Fibroblast of skin of left quadriceps (primary cell): Measurements from ENCODE around the gene MYO18B.

ENCODE experiments used
- DNase-seq, 2 experiments: peaks; one replicate each; pipeline ENCODE4 v3.0.0-alpha.2; 2013; ENCODE audit warnings: low read depth in 2 of 2

The MYO18B gene

DNA sequence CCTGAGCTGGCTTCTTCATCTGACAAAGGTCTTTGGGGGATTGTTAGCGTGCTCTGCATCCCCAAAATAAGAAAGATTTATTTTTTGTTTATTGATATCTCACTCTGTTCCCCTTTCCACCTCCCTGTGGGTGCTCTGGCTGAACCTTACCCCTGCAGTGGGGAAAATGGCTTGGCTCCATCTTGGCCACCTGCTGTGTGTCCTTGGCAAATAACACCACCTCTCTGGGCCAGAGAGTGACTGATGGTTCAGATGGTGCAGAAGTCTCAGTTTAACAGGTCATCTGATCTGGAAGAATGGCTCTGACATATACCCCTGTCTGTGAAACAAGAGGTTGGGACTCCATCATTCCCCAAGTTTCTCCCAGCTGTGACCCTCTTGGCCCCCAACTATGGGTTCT, 157.6 kb downstream of the MYO18B start:
- no peak for DNase-seq

- no peak for DNase-seq
These were observed 158.4 kb downstream of the MYO18B start for GRCh38 chr22:25900390-25900789.

GRCh38 chr22:25900880-25901279, 158.9 kb downstream of the MYO18B start:
- no peak for DNase-seq

DNA sequence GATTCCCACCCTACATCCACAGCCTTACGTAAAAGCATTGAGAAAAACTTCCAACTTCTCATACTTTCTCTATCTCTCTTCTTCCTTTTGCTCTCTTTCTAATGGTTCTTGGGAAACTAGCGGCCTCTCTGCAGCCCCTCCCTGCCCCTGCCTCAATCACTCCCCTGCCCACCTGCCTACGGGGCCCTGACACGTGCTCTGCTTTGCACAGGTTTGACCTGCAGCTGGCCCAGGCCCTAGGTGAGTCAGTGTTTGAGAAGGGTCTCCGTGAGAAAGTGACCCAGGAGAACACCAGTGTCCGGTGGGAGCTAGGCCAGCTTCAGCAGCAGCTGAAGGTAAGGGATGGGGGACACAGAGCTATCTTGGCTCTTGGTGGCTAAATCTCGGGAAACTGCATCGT, 160.4 kb downstream of the MYO18B start:
- DNase-seq = no peak

DNA sequence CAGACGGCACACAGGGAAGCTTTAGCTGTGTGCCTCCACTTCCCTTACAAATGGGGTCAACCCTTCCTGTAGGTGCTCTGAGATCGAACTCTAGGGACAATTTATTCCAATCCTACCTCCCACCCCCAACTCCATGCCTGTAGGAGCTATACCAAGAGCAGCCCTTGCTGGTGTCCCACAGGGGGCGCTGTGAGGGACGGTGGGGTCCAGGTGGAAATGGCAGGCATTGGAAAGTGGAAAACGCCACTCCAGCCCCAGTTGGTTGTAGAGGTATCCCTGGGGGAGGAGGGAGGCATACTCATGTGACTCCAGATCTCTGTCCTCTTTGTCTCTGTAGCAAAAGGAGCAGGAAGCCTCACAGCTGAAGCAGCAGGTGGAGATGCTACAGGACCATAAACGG, 161.3 kb downstream of the MYO18B start:
- DNase-seq = no peak

DNA sequence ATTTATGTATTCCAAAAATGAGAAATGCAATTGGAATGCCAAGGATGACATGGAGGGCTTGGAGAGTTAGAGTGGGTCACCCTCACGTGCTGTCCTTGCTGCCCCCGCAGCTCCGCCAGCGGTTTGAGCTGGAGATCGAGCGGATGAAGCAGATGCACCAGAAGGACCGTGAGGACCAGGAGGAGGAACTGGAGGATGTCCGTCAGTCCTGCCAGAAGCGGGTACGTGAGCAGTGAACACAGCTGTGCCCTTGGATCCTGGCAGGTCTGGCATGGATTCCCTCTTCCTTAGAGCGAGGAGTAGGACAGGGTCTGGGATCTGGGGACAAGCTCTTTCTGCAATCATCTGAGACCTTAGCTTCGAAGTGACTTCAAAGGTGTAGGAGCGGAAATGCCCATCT, 166.2 kb downstream of the MYO18B start:
- DNase-seq = no peak

GRCh38 chr22:25908755-25909154, 166.8 kb downstream of the MYO18B start:
- DNase-seq = no peak

- no peak for DNase-seq
These were observed 167.8 kb downstream of the MYO18B start for GRCh38 chr22:25909614-25910387.

- DNase-seq = no peak
These were observed 169.4 kb downstream of the MYO18B start for GRCh38 chr22:25911243-25911972.

DNA sequence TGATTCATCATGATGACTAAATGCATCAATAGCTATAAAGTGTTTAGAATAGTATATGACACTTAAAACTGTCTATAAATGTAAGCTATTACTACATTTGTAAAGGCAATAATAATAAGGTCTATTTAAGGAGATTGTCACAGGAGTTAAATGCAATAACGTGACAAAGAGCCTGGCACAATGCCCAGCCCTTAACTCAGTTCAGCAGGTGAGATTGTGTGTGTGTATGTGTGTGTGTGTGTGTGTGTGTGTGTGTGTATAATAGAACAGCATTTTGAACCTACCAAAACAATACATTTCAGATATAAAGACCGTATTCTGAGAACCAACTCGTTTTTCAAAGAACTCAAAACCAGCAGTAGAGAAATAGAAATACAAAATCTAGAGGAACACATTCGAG, 177.5 kb downstream of the MYO18B start:
- no peak for DNase-seq

DNA sequence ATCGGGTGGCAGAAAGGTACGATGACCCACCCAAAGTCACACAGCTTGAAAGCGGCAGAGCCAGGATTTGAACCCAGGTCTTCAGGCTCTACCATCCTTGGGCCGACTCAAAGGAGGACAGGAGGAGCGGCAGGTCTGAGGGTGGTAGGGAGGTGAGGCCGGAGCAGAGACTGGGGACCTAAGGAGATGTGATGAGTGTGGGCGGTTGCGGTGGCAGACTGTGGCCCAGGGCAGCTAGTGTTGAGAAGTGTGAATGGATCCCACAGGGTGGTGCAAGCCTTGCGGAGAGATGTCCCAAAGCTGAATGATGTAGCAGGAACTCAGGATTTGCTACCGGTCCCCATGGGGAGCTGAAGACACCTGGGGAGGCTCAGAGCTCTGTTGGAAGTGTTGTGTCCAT, 180.2 kb downstream of the MYO18B start:
- DNase-seq = no peak

DNA sequence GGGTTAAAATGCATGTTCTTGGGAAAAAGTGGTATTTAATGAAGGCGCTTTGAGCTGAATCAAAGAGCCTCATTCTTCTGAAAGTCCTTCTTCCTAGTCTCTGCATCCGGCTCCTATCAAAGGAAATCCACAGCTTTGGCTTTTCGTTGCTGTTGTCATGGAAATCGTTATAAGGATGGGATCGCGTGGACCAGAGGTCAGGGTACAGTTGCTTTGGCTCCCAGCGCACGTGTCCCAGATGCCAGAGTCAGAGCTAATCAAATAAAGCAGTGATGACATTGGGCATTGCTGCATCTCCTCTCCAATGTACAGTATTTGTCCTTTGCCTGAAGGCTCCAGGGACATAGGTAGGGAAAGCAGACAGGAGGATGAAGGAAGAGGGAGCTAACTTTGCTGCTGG, 181.9 kb downstream of the MYO18B start:
- DNase-seq = no peak

GRCh38 chr22:25928038-25928437, 186.1 kb downstream of the MYO18B start:
- no peak for DNase-seq

GRCh38 chr22:25929321-25929878, 187.4 kb downstream of the MYO18B start:
- no peak for DNase-seq

GRCh38 chr22:25930083-25930482, 188.1 kb downstream of the MYO18B start:
- DNase-seq = no peak

DNA sequence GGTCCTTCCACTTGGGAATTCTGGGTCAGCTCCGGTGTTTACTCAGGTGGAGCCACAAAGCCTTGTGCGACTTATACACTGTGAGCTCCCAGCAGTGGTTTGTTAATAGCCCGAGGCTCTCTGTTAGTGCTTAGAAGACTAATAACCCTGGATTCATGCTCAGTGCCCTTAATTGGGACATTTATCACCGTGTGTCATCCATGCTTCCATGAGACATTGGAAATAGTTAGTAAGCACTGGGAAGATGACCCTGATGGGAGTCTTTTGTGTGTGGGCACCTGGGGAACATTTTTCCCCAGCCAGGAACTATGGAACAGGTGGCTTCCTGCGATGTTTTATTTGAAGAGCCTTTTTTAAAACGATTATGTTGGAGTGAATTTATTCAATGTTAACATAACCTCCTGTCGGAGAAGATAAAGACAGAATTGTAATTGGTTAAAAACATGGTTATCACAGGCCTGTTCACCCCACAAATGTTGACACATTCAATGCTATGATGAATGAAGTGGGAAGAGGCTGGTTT, 188.9 kb downstream of the MYO18B start:
- DNase-seq = no peak

DNA sequence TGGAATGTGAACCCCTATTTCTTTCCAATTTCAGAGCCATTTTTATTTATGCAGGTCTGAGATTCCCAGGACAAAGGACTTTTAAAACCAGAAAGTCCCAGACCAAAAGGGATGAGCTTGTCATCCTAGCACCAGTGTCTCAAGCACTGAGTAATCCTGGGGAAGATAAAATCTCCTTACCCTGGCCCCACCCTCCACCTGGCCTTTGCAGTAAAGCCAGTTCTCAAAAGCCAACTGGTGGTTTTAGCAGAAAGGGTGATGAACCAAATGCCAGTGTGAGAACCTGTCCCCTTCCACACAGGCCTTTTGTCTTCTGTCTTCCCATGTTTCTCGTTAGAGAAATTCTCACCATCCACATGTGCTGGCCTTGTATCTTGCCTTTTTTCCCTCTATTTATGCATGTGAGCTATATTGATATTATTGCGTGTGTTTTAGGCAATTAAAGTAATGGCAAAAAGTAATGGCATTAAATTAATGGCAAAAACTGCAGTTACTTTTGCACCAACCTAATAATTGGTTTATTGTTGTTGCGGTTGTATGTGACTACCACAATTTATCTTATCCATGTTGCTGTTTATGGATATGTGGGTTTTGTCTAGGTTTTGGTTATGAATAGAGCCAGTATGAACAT, 191.3 kb downstream of the MYO18B start:
- no peak for DNase-seq

DNA sequence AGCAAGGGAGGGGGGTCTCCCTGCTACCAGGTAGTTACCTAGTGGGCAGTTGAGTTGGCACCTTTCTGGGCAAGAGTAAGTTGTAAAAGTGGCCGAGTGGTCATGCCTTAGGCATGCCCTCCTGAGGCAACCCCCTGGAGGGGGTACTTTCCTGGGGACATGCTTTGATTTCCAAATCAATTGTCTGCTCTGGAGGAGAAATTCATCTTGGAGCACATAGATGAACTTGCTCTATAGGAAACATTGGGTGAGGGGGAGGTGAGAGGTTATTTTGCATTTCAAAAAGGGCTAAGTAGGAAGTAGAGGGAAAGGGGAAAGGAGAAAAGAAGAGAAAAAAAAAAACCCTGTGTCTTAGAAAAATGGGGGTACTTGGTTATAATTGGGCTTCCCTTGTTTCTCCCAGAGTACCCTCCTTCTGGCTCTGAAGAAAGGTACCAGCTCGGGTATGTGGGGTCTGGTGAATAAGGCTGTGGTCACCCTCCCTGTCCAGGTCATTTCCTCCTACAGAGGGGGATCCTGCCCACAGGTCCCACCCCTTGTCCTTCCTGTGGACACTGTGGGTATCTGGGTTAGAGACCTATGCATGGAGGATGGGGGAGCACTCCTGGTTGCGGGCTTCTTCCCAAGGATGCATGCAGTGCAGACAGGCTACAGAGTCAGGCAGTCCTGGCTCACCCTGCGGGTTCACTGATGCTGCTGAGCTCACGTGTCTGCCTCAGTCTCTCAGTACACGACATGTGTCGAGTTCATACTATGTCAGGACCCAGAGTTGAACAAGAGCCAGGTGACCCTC, 193.5 kb downstream of the MYO18B start:
- no peak for DNase-seq

DNA sequence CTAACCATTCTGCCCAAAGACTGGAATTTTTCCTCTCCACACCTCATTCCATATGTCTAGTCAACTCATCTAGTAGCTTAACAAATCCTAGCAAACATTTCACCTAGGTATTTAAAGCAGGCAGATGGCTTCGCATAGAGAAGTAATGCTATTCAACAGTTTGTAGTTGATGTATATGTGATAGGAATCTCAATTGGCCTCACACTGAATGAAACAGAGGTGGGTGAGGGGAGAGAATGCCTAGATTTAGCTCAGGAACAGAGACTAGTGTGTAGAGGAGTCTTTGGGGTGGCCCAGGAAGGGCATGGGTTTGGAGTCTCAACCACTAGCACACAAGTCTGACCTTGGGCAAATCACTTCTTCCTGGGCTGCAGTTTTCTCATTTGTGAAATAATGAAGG, 196.2 kb downstream of the MYO18B start:
- no peak for DNase-seq

- no peak for DNase-seq
These were observed 197.4 kb downstream of the MYO18B start for GRCh38 chr22:25939384-25939783.

DNA sequence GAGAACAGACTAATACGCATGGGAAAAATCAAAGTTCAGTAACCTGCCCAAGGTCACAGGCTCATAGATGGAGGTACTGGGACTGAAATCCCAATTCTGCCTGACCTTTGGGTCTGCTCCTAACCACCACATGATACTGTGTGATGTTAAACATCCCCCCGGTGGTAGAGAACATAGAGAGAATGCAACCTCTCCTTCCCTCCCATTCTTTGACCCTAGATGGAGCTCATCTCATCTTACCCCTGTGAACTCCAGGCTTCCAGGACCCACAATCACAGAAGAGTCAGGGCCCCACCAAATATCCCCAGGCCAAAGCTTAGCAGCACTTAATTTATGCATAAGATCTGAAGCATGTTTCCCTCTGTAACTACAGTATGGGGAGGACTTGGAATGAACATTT, 198.5 kb downstream of the MYO18B start:
- DNase-seq = no peak
